SU-DHL-6 (cell line): ENCODE results near the gene IRF2.

Source experiments
- H2AFZ ChIP-seq: fragments of 200-600 bp; sonication (generic); 2 replicates; pipeline ENCODE4 v1.6.1; 2014; ENCODE audit warnings: low read depth, mild to moderate bottlenecking, moderate library complexity, mixed read lengths, antibody characterized with exemption, low read length; ENCODE audit not compliant: severe bottlenecking
- H3F3A ChIP-seq: fragments of 200-600 bp; shearing (Covaris generic); 2 replicates; pipeline ENCODE4 v1.6.0; 2016; ENCODE audit warnings: antibody characterized with exemption, mild to moderate bottlenecking; ENCODE audit not compliant: insufficient read depth
- H3K27ac ChIP-seq: fragments of 200-600 bp; sonication (generic); 2 replicates; pipeline ENCODE4 v1.5.1; 2016; ENCODE audit warnings: low read depth, mild to moderate bottlenecking, low read length, moderate library complexity, mixed read lengths
- H3K27me3 ChIP-seq: fragments of 200-600 bp; sonication (generic), shearing (Covaris generic); 2 replicates; pipeline ENCODE4 v1.6.0; 2014; ENCODE audit warnings: mild to moderate bottlenecking, low read length
- H3K36me3 ChIP-seq: fragments of 200-600 bp; sonication (generic); 2 replicates; pipeline ENCODE4 v1.6.1; 2014; ENCODE audit warnings: mild to moderate bottlenecking, low read length, mixed read lengths
- H3K4me2 ChIP-seq: fragments of 300-600, 200-600 bp; shearing (Covaris generic), sonication (generic); 2 replicates; pipeline ENCODE4 v1.6.0; 2014; ENCODE audit warnings: low read length, low read depth, mild to moderate bottlenecking; ENCODE audit not compliant: poor library complexity, severe bottlenecking
- H3K4me3 ChIP-seq: fragments of 200-600 bp; sonication (generic); 2 replicates; pipeline ENCODE4 v1.5.1; 2014; ENCODE audit warnings: antibody characterized with exemption, low read length, mild to moderate bottlenecking, mixed read lengths; ENCODE audit not compliant: insufficient read depth, poor library complexity, severe bottlenecking
- H3K79me2 ChIP-seq: fragments of 200-600 bp; sonication (generic); 2 replicates; pipeline ENCODE4 v1.6.1; 2014; ENCODE audit warnings: mild to moderate bottlenecking, low read length, moderate library complexity; ENCODE audit not compliant: insufficient read depth
- H3K9ac ChIP-seq: fragments of 200-600 bp; sonication (generic); 2 replicates; pipeline ENCODE4 v1.7.0; 2014; ENCODE audit warnings: mild to moderate bottlenecking, low read length
- H3K9me2 ChIP-seq: fragments of 200-600 bp; sonication (generic); replicated peaks from 2 replicates; pipeline ENCODE4 v1.6.1; 2014; ENCODE audit warnings: low read length; ENCODE audit not compliant: insufficient read depth
- H3K9me3 ChIP-seq: fragments of 200-600 bp; sonication (generic); 2 replicates; pipeline ENCODE4 v1.6.1; 2014; ENCODE audit warnings: low read length, mixed read lengths; ENCODE audit not compliant: insufficient read depth
- H4K20me1 ChIP-seq: fragments of 200-600 bp; sonication (generic); 2 replicates; pipeline ENCODE4 v1.6.1; 2014; ENCODE audit warnings: low read depth, mild to moderate bottlenecking, antibody characterized with exemption, low read length, moderate library complexity, mixed read lengths
- EZH2phosphoT487 ChIP-seq: fragments of 200-600 bp; sonication (generic), shearing (Covaris generic); conservative IDR thresholded peaks from 2 replicates; pipeline ENCODE4 v1.6.1; 2018; ENCODE audit warnings: mild to moderate bottlenecking, antibody characterized with exemption, low read length, moderate library complexity, mixed read lengths
- TF ChIP-seq, protein P1 (sequence below): fragments of 200-600 bp; sonication (generic); IDR thresholded peaks from one replicate; pipeline ENCODE4 v1.5.1; 2017; ENCODE audit warnings: antibody characterized with exemption, mild to moderate bottlenecking, low read length, moderate library complexity; ENCODE audit not compliant: insufficient read depth, poor library complexity, severe bottlenecking

IRF2 gene

DNA sequence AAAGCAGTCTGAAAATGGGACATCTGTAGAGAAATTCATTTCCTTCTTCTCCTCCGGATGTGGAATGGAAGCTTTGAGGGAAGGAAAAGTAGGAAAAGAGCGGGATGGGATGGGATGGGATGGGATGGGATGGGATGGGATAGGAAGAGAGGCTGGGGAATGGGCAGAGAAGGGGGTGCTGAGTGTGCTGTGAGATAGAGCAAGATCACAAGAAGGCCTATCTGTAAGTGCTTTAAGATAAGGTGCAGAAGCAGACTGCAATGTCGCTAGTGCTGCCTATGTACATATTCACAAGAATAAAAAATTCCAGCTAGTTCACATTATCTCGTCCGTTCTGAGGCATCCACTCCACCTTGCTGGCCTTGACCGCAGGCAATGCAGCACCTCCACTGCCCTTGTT, 86.2 kb downstream of the IRF2 start:
- H3K27me3 ChIP-seq: no peaks in the 10 kb centered on the region
- no peak overlapping the region for H3K4me3 ChIP-seq
- no peaks in the 10 kb centered on the region for H4K20me1 ChIP-seq
- peak overlapping the region; percentile 28 for H3K4me2 ChIP-seq
- 0 out of 2 replicates have a peak, but pooled peaks cover 3% of the 10 kb centered on the region for H3F3A ChIP-seq
- TF ChIP-seq EZH2phosphoT487: no peak
- TF ChIP-seq, protein P1, sequence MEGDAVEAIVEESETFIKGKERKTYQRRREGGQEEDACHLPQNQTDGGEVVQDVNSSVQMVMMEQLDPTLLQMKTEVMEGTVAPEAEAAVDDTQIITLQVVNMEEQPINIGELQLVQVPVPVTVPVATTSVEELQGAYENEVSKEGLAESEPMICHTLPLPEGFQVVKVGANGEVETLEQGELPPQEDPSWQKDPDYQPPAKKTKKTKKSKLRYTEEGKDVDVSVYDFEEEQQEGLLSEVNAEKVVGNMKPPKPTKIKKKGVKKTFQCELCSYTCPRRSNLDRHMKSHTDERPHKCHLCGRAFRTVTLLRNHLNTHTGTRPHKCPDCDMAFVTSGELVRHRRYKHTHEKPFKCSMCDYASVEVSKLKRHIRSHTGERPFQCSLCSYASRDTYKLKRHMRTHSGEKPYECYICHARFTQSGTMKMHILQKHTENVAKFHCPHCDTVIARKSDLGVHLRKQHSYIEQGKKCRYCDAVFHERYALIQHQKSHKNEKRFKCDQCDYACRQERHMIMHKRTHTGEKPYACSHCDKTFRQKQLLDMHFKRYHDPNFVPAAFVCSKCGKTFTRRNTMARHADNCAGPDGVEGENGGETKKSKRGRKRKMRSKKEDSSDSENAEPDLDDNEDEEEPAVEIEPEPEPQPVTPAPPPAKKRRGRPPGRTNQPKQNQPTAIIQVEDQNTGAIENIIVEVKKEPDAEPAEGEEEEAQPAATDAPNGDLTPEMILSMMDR: no peak
- no peak overlapping the region for H3K9ac ChIP-seq
- H3K9me2 ChIP-seq: no peaks in the 10 kb centered on the region
- H3K27ac ChIP-seq: no peak overlapping the region
- H3K36me3 ChIP-seq: no peaks in the 10 kb centered on the region
- H2AFZ ChIP-seq: no peak overlapping the region
- no peaks in the 10 kb centered on the region for H3K79me2 ChIP-seq
- H3K9me3 ChIP-seq: no peaks in the 10 kb centered on the region

DNA sequence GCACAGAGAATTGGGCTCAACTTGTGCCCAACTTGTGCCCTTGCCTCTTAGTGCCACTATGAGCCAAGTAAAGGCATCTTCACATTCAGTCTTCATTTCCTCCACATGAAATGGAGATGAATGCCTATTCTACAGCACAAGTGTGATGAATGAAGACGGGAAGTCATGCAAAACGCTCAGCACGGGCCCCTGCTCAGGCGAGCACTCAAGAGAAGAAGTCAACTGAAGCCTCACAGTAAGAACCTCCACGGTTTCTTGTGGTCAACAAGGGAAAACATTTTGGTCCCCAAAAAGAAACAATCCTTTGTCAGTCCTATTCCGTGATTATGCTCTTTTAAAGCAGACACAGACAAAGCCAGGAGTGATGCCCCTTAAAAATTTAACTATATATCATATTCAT, 87.0 kb downstream of the IRF2 start:
- no peaks in the 10 kb centered on the region for H3K79me2 ChIP-seq
- H2AFZ ChIP-seq: no peak overlapping the region
- no peak for TF ChIP-seq EZH2phosphoT487
- TF ChIP-seq, protein P1: no peak
- peak overlapping the region; percentile 28 for H3K4me2 ChIP-seq
- no peaks in the 10 kb centered on the region for H3K27me3 ChIP-seq
- no peaks in the 10 kb centered on the region for H4K20me1 ChIP-seq
- 0 out of 2 replicates have a peak, but pooled peaks cover 3% of the 10 kb centered on the region for H3F3A ChIP-seq
- no peak overlapping the region for H3K9ac ChIP-seq
- H3K9me3 ChIP-seq: no peaks in the 10 kb centered on the region
- no peak overlapping the region for H3K27ac ChIP-seq
- H3K9me2 ChIP-seq: no peaks in the 10 kb centered on the region
- no peak overlapping the region for H3K4me3 ChIP-seq
- H3K36me3 ChIP-seq: no peaks in the 10 kb centered on the region

DNA sequence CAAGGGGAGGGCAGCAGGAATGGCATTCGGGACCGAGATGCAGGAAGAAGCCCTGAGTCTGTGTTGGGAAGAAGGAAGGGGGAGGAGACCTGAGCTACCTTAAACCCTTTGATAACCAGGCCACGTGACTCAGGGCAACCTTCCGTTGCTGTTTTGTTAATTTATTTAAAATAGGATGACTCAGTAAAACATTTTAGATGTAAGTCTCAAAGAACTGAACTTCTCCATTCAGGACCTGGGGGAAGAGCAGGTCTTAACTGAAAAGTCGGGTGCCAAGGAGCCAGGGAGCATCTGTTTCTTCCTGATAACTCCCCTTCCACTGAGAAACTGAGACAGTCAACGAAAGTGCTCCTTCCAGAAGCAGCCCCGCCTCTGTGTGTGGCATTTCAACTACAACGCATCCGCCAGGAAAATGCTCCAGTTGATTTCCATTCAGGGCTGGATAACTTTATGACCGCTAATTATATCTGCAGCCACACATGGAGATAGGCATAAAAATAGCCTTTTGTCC, 88.0 kb downstream of the IRF2 start:
- no peaks in the 10 kb centered on the region for H3K36me3 ChIP-seq
- H3K4me3 ChIP-seq: no peak overlapping the region
- no peak overlapping the region for H3K4me2 ChIP-seq
- TF ChIP-seq, protein P1: no peak
- TF ChIP-seq EZH2phosphoT487: no peak
- H3K9me3 ChIP-seq: no peaks in the 10 kb centered on the region
- 0 out of 2 replicates have a peak, but pooled peaks cover 3% of the 10 kb centered on the region for H3F3A ChIP-seq
- H3K79me2 ChIP-seq: no peaks in the 10 kb centered on the region
- H3K9me2 ChIP-seq: no peaks in the 10 kb centered on the region
- H4K20me1 ChIP-seq: no peaks in the 10 kb centered on the region
- no peak overlapping the region for H3K9ac ChIP-seq
- H3K27me3 ChIP-seq: no peaks in the 10 kb centered on the region
- no peak overlapping the region for H2AFZ ChIP-seq
- H3K27ac ChIP-seq: no peak overlapping the region
